ENCODE data around the gene ATXN7L1.
"Not testable (repeated sequence)": the region's sequence is repeated elsewhere in the genome, so short reads cannot be mapped to it uniquely, and the experiment has no call there.

Gene ATXN7L1

GRCh38 chr7:105799677-105800076 lies 76.7 kb downstream of the ATXN7L1 start:
- DNase-seq = no peak

- DNase-seq = no peak
Observed at GRCh38 chr7:105799006-105799405, 77.4 kb downstream of the ATXN7L1 start.

GRCh38 chr7:105797652-105798051 lies 78.7 kb downstream of the ATXN7L1 start:
- DNase-seq = no peak

- DNase-seq = no peak
Observed at GRCh38 chr7:105796365-105796764, 80.0 kb downstream of the ATXN7L1 start.

- DNase-seq = no peak
Observed at GRCh38 chr7:105794741-105795729, 81.4 kb downstream of the ATXN7L1 start.

GRCh38 chr7:105792488-105793370 lies 83.7 kb downstream of the ATXN7L1 start:
- DNase-seq = no peak

- no peak for DNase-seq
Observed at GRCh38 chr7:105791926-105792325, 84.5 kb downstream of the ATXN7L1 start.

- no peak for DNase-seq
Observed at GRCh38 chr7:105790996-105791395, 85.4 kb downstream of the ATXN7L1 start.

GRCh38 chr7:105790452-105790851 lies 85.9 kb downstream of the ATXN7L1 start:
- DNase-seq = not testable (repeated sequence)

GRCh38 chr7:105788816-105789349 lies 87.5 kb downstream of the ATXN7L1 start:
- DNase-seq = no peak

GRCh38 chr7:105788356-105788755 lies 88.0 kb downstream of the ATXN7L1 start:
- no peak for DNase-seq

- DNase-seq = no peak
Observed at GRCh38 chr7:105787793-105788192, 88.6 kb downstream of the ATXN7L1 start.

GRCh38 chr7:105786520-105787470 lies 89.6 kb downstream of the ATXN7L1 start:
- DNase-seq = no peak

GRCh38 chr7:105782391-105783042 lies 93.9 kb downstream of the ATXN7L1 start:
- DNase-seq = no peak

- DNase-seq = no peak
Observed at GRCh38 chr7:105779856-105780780, 96.3 kb downstream of the ATXN7L1 start.

- DNase-seq = no peak
Observed at GRCh38 chr7:105778956-105779355, 97.4 kb downstream of the ATXN7L1 start.

- DNase-seq = no peak
Observed at GRCh38 chr7:105776986-105777910, 99.2 kb downstream of the ATXN7L1 start.

GRCh38 chr7:105776068-105776790 lies 100.2 kb downstream of the ATXN7L1 start:
- DNase-seq = no peak

- DNase-seq = no peak
Observed at GRCh38 chr7:105775580-105775979, 100.8 kb downstream of the ATXN7L1 start.

Measured in NCI-H510A (cell line).